Occipital lobe (tissue), 2 donors: ENCODE results near the gene SEMA3D. TPM values are rescaled to one million over a fixed set of nuclear protein-coding genes. Genes with fewer than 3 reads are reported as not detected.
"Not testable (repeated sequence)": the region's sequence is repeated elsewhere in the genome, so short reads cannot be mapped to it uniquely, and the experiment has no call there.

Experiments used
- DNase-seq: peaks from one replicate; lab custom pipeline; 2025; lab: John Stamatoyannopoulos, UW
- total RNA-seq: library from RNA; depleted of rRNA; stranded (reverse); fragments of >200 nt; gene quantifications from one replicate; pipeline ENCODE4 v1.2.3, GENCODE V29; 2014

The SEMA3D gene
- total RNA-seq, 1 donor from 2014 or later, result 4.4 TPM

DNA sequence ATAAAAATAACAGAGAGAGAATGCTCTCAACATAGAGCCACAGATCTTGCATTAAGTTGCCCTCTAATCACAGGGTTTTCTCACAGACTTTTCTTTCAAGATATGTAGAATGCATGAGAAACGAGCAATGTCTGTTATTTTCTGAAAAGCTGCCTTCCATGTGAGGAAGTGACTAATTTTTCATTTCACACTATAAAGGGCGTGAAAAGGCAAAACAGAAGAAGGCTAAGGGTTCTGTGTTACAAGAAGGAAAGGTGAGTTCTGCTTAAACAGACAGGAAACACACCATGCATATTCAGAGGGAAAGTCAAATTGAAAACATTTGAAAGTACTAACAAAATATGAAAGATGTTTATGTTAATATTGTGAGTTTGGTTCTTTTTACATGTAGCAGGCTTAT is 189.2 kb downstream of the SEMA3D start:
- no peak for DNase-seq

DNA sequence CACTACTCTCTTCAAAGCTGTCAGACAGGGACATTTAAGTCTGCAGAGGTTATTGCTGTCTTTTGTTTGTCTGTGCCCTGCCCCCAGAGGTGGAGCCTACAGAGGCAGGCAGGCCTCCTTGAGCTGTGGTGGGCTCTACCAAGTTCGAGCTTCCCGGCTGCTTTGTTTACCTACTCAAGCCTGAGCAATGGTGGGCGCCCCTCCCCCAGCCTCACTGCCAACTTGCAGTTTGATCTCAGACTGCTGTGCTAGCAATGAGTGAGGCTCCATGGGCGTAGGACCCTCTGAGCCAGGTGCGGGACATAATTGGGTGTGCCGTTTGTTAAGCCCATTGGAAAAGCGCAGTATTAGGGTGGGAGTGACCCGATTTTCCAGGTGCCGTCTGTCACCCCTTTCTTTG is 193.9 kb downstream of the SEMA3D start:
- DNase-seq, result not testable (repeated sequence)

DNA sequence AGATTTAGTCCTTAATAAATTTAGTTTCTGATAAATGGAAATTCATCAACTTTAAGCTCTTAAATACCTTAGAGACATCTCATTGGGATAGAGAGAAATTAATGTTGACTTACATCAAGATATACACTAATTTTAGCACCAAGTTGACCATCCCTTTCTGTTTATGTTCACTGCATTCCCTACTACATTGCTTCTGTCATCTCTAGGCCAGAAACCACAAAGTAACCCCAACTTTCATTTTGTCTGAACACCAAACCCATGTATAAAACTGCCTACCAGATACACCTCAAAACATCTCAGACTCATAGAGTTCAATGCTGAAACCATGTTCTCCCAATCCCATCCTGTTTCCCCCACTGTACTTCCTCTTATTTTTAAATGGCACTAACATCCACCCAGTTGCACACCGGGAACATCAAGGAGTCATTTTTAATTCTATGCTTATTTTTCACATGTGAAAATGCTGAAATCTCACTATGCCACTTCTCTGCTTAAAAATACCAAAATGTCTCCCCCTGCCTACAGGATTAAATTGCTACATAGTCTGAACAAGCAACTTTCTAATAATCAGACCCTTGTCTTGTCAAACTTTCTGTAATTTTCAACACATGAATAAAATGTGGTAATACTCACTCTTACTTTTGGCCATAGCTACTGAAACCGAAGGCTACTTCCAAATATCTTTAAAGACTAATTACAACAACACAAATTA is 201.6 kb downstream of the SEMA3D start:
- DNase-seq, result no peak

DNA sequence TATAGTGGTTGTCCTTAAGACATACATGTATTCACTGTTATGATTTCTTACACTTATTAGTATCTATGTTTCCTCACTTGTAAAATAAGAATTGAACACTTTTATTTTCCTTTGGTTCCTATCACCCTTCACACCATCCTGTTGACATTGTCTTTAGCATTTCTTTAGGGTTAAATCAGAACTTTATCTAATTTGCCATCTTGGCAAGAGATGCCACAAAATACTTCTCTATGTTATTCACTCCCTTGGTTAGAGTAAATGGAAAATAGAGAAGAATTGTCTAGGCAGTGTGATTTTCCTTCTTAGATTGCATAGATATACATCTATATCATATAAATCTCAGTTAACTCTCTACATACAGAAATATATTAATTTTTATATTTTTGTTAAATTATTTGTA is 204.7 kb downstream of the SEMA3D start:
- DNase-seq, result no peak

DNA sequence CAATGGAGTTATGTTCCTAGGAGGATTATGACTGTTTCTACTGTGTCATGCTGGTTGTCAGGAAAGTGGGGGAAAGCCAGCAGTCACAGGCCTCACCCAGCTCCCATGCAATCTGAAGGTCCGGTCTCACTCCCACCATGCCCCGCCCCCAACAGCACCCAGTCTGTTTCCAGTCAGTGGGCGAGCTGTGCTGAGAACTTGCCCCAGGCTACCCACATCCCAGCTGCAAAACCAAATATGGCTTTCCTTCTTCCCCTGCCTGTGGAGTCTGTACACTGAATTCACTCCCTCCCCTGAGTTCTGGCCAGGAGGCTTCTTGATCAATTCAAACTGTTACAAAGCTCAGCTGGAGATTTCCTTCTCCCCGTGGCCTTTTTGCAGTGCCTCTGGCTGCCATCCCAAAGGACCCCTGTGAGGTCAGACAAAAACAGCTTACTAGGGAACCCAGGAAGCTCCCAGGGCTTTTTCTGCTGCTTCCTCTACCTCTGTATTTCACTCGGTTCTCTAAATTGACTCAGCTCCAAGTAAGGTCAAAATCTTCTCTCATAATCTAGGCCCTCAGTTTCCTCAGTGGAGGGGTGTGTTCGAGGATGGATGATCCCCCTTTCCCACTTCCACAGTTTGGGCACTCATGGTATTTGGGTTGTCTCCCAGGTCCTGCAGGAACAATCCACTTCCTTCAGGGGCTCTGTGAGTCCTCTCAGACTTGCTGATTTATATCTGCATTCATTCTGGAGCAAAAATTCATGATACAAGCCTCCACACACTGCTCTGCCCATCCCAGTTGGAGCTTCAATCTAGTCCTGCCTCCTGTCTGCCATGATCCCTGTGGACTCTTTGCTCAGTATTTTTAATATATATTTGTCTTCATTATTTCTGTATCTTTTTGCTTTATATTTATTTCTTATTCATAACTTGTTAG is 205.5 kb downstream of the SEMA3D start:
- DNase-seq, result no peak

DNA sequence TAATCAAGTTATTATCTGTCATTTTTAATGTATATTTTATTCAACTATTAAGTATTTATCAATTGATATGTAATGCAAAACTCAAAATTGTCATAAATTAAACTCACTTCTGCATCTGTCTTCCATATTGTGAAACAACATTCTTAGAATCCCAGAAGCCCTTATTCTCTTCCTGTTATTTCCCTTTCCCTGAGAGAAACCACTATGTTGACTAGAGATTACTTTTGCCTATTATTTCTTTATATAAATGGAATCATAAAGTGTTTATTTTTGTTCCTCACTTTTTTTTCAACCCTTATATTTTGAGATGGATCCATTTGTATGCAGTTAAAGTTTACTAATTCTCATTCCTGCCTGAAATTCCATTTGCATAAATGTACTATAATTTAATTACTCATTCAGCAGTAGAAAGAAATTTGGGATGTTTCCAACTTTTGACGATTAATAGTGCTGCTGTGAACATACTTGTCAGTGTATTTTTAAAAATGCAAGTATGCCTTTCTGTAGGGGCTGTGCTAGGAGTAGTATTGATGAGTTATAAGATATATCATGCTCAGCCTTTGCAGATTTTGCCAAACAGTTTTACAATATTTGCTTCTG is 211.2 kb downstream of the SEMA3D start:
- no peak for DNase-seq

DNA sequence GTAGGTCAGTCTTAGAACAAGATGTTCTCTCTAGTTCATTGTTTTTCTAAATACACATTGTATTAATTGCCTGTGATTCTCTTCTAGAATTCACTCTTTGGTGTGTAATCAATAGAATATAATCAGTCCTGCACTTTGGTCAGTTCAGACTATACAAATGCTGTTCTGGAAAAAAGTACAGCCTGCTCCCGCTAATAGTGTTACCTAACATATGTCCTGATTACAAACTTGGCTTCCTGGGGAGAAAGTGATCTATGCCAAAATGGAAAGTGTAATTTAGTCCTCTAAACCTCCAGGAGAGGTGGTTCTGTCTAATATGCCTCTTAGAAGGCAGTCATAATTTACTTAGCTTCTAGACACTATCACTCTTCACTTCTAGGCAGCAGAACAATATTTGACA is 215.5 kb downstream of the SEMA3D start:
- DNase-seq, result no peak

DNA sequence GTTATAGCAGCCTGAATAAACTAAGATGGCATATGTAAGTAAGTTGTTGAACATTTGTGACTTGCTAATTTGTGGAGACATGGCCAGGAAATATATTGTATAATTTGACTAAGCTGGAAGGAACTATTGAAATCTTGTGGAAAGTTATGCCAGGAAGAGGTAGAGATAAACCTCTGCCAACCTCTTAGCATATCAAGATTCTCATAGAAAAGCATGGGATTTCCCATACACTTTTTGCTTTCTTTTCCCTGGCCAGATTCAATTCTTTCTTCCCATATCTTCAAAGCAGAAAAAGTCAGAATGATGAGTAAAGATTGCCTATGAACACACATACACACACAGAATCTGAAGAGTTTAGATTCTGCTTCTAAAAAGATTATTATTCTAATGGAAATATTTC is 216.2 kb downstream of the SEMA3D start:
- DNase-seq, result no peak

DNA sequence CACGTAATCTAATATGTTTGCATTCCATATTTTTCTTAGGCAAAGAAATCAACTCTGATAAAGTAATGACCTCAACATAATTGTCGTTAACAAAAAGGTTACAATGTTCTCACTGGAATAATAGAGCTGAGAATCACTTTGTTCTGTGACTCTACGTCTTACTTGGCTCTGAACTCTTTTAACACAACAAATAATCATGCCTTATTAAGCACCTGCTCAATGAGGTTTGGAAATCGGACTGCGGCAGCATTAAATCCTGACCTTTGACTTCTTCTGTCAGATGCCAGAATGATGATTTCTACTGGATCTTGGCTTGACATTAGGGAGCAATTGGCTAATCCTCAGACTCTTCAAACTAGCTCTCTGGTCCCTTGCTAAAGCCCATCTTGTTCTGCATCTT is 233.6 kb downstream of the SEMA3D start:
- no peak for DNase-seq

DNA sequence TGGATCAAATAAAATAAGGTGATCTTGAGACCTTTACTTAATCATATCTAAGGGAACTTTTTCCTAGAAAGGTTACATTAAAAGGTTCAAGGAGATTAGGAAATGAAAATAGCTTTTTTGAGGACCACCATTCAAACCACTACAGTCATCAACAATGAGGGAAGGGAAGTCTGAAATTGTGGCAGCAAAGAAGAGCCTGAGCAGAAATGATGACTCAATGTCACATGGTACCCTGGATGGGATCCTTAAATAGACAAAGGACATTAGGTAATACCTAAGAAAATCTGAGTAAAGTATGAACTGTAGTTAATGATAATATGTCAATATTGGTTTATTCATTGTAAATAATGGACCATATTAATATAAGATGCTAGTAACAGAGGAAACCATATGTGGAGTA is 236.0 kb downstream of the SEMA3D start:
- DNase-seq, result no peak

DNA sequence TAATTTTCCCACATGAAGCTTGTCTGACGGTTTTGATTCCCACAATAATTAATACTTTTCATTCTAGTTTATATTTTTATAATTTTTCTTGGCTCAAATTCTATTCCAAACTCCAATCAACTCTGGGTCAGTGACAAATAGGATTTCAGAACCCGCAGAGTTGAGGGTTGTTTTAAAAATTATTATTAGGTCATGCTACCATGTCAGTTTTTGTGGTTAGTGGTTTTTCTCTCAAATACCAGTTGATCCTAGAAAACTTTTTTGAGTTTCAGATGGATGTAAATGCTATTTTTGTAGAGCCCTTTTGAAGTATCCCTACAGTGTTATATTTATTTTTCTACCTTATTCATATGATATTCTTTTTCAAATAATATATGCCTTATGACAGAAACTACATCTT is 237.4 kb downstream of the SEMA3D start:
- no peak for DNase-seq

DNA sequence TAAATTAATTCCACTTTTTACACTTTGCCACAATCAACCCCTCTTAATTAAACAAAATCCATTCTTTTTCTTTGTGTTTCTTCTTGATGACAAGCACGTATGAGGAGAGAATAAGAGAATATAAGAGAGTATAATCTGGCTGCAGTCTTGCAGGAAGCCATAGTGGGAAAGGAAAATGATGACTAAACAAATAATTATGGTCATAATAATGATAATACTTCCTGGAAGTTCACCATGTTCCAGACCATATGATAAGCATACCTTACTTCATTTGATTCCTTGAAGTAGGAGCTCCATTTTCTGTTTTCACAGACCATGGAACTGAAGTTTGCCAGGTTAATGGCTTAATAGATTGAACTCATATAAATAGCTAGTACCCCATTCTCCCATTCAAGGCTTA is 237.8 kb downstream of the SEMA3D start:
- no peak for DNase-seq

DNA sequence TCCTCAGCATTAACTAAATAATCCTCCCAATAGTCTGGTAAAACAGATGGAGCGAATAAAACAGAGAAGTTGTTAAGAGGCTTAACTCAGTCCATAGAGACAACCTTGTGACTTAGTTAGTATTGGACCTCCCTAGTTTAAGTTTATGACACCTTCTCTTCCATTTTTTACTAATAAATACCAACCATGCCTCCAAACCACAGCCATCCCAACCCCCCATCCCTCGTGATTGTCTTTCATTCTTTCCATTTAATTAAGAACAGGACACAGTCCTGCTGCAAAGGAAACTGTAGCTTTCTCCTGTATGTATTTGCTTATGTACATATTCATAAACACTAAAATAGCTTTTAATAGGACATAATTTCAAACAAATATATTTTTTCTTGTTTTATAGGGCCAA is 238.2 kb downstream of the SEMA3D start:
- no peak for DNase-seq

DNA sequence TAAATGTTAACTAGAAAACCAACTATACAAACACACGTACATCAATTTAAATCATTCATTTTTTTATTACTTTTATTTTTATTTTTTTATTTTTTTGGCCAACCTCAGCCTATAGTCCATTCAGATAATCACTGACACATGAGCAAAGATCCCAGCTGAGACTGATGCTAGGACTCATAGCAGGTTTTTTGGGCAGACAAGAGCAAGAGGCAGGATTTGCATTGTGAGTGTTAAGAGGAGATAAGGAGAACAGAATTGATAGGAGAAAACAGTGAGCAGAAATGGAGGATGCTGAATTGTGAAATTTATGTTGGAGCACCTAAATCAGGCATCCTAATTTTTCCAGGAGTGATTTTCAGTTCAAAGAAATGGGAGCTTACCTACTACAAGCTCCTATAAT is 240.3 kb downstream of the SEMA3D start:
- no peak for DNase-seq
